ENCODE data around the gene COBL.

DNA sequence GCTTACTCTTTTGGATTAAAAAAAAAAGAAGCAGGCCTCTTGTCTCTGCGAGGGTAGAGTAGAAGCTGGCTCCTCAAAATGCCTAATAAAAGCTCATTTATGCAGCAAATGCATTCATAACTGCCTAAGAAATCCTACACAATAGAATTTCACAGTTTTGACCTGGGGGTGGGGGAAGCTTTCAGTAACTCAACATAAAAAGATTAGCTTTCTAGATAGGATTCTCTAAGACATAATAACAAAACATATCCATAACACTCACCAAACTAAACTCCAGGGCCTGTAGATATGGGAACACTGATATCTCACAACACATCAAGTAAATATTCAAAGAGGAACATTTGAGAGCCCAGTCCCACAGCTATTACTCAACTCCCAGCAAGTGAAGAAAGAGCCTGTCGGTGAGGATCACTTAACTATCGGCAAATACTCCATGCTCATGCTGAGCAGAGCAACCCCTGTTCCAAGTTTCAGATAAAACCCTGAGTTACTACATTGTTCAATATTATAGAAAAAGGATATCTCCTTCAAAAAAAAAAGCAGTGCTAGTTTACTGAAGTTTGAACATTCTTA, 88.1 kb downstream of the COBL start:
- TF ChIP-seq, protein P1, sequence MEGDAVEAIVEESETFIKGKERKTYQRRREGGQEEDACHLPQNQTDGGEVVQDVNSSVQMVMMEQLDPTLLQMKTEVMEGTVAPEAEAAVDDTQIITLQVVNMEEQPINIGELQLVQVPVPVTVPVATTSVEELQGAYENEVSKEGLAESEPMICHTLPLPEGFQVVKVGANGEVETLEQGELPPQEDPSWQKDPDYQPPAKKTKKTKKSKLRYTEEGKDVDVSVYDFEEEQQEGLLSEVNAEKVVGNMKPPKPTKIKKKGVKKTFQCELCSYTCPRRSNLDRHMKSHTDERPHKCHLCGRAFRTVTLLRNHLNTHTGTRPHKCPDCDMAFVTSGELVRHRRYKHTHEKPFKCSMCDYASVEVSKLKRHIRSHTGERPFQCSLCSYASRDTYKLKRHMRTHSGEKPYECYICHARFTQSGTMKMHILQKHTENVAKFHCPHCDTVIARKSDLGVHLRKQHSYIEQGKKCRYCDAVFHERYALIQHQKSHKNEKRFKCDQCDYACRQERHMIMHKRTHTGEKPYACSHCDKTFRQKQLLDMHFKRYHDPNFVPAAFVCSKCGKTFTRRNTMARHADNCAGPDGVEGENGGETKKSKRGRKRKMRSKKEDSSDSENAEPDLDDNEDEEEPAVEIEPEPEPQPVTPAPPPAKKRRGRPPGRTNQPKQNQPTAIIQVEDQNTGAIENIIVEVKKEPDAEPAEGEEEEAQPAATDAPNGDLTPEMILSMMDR (IDR thresholded peaks at IDR 0.05; ENCODE audit: low read depth, low read length, poor library complexity, severe bottlenecking) = no peak
- no peak for TF ChIP-seq EZH2phosphoT487 (IDR thresholded peaks at IDR 0.05; ENCODE audit: borderline replicate concordance, low read length)
